GM10248 (cell line): ENCODE measurements around the gene ABHD18.
"Not testable (repeated sequence)": the region's sequence is repeated elsewhere in the genome, so short reads cannot be mapped to it uniquely, and the experiment has no call there.

Experiments used
- CTCF ChIA-PET: fragments of 300-600 bp; sonication (Branson Sonifier 250); formaldehyde crosslinking; extraction: SDS; loops from one replicate; lab custom pipeline; 2021; ENCODE audit warnings: antibody characterized with exemption; lab: Yijun Ruan, JAX
- POLR2A ChIA-PET: fragments of 350-650 bp; sonication (Branson Sonifier 250); formaldehyde crosslinking; extraction: SDS; loops from one replicate; lab custom pipeline; 2020; ENCODE audit warnings: antibody characterized with exemption; lab: Yijun Ruan, JAX
- DNase-seq: peaks from one replicate; pipeline ENCODE4 v3.0.0; 2012; ENCODE audit errors: extremely low spot score
- TF ChIP-seq, protein P1 (sequence below): IDR thresholded peaks from 2 replicates; pipeline ENCODE4 v1.5.1; 2012; ENCODE audit warnings: mild to moderate bottlenecking, low read depth; ENCODE audit errors: extremely low read depth, missing control alignments, control extremely low read depth

ABHD18 gene

DNA sequence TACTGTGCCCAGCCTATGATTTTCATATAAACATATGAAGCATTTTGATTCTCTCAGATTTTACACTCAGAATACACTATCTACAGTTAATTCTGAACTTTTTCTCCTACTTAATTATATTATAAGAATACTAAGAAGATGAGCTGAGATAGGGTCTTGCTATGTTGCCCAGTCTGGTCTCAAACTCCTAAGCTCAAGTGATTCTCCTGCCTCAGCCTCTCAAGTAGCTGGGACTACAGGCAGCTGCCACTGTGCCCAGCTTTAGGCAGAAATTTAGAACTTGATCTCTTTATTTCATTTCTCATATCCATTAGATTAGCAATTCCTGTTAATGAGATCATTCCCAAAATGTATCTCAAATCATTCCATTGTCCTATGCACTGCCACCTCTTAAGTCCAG, 91.2 kb downstream of the ABHD18 start:
- ChIA-PET CTCF (interaction anchor here (1.6 kb wide), 1 partner anchor 11 kb away, joined by 3 read pairs; no protein-coding TSS in a partner anchor), POLR2A (interaction anchor here (0.7 kb wide), 1 partner anchor 91 kb away, joined by 5 read pairs; the partner anchor contains the start of genes ABHD18 and MFSD8)
- no peak for DNase-seq
- TF ChIP-seq, protein P1, sequence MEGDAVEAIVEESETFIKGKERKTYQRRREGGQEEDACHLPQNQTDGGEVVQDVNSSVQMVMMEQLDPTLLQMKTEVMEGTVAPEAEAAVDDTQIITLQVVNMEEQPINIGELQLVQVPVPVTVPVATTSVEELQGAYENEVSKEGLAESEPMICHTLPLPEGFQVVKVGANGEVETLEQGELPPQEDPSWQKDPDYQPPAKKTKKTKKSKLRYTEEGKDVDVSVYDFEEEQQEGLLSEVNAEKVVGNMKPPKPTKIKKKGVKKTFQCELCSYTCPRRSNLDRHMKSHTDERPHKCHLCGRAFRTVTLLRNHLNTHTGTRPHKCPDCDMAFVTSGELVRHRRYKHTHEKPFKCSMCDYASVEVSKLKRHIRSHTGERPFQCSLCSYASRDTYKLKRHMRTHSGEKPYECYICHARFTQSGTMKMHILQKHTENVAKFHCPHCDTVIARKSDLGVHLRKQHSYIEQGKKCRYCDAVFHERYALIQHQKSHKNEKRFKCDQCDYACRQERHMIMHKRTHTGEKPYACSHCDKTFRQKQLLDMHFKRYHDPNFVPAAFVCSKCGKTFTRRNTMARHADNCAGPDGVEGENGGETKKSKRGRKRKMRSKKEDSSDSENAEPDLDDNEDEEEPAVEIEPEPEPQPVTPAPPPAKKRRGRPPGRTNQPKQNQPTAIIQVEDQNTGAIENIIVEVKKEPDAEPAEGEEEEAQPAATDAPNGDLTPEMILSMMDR = no peak

DNA sequence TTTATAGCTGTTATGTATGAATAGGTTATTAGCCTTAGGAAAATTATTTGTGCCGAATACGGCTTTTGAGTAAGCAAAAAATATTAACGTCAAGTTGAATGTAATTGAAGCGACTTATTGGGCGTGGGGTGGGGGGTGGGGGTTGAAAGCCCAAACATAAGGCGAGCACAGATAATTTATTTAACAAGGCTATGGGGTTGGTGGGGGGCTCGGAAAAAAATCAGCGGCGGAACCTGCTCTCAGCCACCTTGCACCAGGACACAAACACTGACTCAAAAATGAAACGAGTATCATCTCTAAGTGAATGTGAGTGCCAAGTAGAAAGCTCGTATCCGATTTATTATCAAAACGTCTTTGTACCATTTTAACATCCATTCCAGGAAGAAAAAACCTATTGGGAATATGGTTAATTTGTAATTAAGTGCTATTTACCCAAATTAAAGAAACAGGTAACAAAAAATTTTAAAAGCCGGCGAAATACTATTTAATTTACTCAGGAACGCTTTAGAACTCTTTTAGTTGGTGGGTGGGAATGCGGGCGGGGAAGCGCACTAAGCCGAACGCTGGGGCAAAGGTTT, 95.0 kb downstream of the ABHD18 start:
- ChIA-PET POLR2A (interaction anchor here (0.6 to 1.5 kb wide), 4 partner anchors 9 to 802 kb away, joined by 3 to 15 read pairs (median 4); partner anchors contain the start of genes ABHD18, HSPA4L and MFSD8), CTCF (interaction anchor here (0.8 to 1.5 kb wide), 8 partner anchors 9 to 328 kb away, joined by 3 to 5 read pairs (median 3); partner anchors contain the start of genes ABHD18 and MFSD8)
- no peak for DNase-seq
- TF ChIP-seq, protein P1 = no peak

DNA sequence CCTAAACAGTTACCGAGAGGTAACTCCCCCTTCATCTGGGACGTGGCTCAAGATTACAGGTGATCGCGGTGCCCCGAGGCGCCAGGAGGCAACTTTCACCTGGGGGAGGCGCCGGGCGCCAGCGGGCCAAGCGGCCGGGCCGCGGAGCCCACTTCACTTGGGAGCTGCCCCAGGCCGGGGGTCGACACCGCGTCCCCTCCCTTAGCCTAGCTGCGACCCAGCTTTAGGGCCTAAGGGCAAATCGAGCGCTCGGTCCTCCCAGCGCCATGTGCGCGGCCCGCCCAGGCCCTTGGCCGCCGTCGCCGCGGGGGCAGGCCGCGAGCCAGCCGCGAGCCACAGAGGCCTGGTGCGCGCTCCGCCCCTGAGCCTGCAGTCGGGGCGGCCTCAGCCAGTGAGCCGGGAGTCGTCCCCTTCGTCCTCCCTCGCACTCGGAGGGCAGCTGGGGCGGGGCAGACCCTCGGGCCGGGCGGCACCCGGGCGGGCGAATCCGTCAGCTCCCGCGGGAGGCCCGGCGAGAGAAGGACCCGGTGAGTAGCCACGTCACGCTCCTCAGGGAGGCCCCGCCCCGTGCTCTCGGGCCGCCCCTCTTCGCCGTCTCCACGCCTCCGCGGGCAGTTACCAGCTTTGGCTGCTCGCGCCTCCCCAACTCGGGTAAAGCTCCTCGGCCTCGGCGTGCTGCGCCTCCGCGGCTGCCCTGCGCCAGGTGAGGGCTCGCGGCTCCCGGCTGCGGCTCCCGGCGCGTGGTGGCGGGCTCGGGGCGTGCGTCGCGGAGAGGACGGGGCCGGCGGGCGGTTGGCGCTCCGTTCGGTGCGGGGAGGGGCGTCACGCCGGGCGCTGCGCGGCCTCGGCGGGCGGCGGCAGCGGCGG, 95.7 kb downstream of the ABHD18 start, which contains the start of gene LARP1B:
Gene LARP1B, plus strand, starts transcription at position 614 of the 867 bp plus-strand sequence. CDS start 13,640 bp downstream, outside the sequence.
- TF ChIP-seq, protein P1 = no peak
- POLR2A ChIA-PET = interaction anchor here (0.5 to 1.5 kb wide), 5 partner anchors 9 to 801 kb away, joined by 3 to 15 read pairs (median 4); partner anchors contain the start of genes ABHD18, HSPA4L and MFSD8
- CTCF ChIA-PET = interaction anchor here (0.8 to 1.5 kb wide), 9 partner anchors 10 to 329 kb away, joined by 3 to 5 read pairs (median 3); partner anchors contain the start of genes ABHD18 and MFSD8

DNA sequence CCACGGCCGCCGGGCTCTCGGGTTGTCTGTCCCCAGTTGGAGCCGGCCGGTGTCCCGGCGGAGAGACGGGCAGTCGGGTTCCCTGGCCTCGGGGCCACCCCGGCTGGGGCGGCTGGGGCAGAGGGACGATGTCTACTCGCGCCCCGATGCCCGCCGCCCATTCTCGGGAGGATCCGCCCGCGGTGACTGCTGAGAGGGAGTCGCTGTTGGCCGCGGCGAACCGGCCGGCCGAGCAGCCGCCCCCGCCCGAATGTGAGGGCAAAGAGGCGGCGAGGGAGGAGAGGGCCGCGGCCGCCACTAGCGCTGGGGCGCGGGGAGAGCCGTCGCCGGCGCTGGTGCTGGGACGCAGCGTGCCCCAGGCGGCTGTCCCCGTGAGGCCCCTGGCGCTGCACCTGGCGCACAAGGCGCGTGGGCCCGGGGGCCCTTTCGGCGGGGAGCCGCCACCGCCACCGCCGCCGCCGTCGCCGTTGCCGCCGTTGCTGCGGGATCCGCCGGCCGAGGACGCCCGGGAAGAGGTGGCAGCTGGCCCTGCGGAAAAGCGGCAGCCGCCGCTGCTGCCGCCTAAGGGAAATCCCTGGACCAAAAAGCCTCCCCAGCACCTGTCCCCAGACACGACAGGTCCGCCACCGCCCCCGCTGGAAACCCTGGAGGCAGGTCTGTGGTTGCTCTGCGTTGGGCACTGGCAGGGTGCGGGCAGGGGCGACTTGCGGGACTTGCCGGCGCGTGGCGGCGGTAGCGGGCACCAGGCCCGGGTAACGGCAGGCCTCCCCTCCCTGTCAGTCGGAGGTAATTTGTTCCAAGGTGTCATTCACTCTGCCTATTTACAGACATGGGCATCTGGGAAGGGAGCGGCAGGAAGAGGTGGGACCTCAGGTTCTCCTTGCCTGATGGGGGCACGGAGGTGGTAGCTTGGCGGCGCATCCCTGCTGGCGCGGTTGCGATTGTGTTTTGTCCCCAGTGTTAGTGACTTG, 96.6 kb downstream of the ABHD18 start:
- POLR2A ChIA-PET = interaction anchor here (0.7 to 1.5 kb wide), 3 partner anchors 97 to 280 kb away, joined by 3 to 15 read pairs (median 5); partner anchors contain the start of genes ABHD18, HSPA4L and MFSD8
- CTCF ChIA-PET = interaction anchor here (1.0 to 1.4 kb wide), 4 partner anchors 11 to 27 kb away, joined by 3 to 5 read pairs (median 4); no protein-coding TSS in a partner anchor
- DNase-seq = peak; percentile 65
- TF ChIP-seq, protein P1 = peak; percentile 24

More for the DNA sequence above, 95.7 kb downstream of the ABHD18 start, which contains the start of gene LARP1B:
- DNase-seq = peak; percentile 98

DNA sequence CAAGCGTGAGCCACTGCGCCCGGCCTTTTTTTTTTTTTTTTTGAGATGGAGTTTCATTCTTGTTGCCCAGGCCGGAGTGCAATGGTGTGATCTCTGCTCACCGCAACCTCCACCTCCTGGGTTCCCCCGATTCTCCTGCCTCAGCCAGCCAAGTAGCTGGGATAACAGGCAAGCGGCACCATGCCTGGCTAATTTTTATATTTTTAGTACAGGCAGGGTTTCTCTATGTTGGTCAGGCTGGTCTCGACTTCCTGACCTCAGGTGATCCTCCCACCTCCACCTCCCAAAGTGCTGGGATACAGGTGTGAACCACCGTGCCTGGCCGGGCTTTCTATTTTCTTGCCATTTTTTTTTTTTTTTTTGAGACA, 101.2 kb downstream of the ABHD18 start:
- DNase-seq, POLR2A ChIA-PET, CTCF ChIA-PET: not testable (repeated sequence)

DNA sequence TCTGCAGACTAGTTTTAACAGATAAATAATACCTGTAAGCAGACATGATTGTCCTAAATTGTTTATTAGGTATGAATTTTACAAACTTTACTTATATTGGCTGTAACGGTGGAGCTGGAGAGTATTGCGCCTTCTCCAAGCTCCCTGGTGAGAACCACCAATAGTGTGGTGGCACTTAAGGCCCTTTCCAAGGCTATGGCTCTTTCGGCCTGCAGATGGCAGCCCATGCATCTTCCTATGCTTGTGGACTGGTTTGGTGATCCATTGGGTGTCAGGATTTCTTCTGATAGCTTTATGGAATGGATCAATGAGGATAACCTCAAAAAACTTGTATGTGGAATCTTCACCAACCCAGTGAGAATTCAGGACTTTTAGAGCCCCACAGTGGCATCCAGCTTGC, 103.7 kb downstream of the ABHD18 start:
- ChIA-PET CTCF (interaction anchor here (1.3 to 2.2 kb wide), 4 partner anchors 19 to 71 kb away, joined by 3 to 4 read pairs (median 4); no protein-coding TSS in a partner anchor), POLR2A (no interaction called here)
- no peak for DNase-seq
- TF ChIP-seq, protein P1 = peak; percentile 21
